Smooth muscle cell of the coronary artery (primary cell): Measurements from ENCODE around the gene UBE3B. TPM values are rescaled to one million over a fixed set of nuclear protein-coding genes. Genes with fewer than 3 reads are reported as not detected.

ENCODE experiments used
- total RNA-seq: library from RNA; depleted of rRNA; stranded (reverse); fragments of >200 nt; gene quantifications from 2 replicates; pipeline ENCODE4 v1.2.3, GENCODE V29; 2014; ENCODE audit warnings: low replicate concordance

The UBE3B gene, protein sequence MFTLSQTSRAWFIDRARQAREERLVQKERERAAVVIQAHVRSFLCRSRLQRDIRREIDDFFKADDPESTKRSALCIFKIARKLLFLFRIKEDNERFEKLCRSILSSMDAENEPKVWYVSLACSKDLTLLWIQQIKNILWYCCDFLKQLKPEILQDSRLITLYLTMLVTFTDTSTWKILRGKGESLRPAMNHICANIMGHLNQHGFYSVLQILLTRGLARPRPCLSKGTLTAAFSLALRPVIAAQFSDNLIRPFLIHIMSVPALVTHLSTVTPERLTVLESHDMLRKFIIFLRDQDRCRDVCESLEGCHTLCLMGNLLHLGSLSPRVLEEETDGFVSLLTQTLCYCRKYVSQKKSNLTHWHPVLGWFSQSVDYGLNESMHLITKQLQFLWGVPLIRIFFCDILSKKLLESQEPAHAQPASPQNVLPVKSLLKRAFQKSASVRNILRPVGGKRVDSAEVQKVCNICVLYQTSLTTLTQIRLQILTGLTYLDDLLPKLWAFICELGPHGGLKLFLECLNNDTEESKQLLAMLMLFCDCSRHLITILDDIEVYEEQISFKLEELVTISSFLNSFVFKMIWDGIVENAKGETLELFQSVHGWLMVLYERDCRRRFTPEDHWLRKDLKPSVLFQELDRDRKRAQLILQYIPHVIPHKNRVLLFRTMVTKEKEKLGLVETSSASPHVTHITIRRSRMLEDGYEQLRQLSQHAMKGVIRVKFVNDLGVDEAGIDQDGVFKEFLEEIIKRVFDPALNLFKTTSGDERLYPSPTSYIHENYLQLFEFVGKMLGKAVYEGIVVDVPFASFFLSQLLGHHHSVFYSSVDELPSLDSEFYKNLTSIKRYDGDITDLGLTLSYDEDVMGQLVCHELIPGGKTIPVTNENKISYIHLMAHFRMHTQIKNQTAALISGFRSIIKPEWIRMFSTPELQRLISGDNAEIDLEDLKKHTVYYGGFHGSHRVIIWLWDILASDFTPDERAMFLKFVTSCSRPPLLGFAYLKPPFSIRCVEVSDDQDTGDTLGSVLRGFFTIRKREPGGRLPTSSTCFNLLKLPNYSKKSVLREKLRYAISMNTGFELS
- 22.1 and 27.6 TPM in 2 replicates for total RNA-seq

DNA sequence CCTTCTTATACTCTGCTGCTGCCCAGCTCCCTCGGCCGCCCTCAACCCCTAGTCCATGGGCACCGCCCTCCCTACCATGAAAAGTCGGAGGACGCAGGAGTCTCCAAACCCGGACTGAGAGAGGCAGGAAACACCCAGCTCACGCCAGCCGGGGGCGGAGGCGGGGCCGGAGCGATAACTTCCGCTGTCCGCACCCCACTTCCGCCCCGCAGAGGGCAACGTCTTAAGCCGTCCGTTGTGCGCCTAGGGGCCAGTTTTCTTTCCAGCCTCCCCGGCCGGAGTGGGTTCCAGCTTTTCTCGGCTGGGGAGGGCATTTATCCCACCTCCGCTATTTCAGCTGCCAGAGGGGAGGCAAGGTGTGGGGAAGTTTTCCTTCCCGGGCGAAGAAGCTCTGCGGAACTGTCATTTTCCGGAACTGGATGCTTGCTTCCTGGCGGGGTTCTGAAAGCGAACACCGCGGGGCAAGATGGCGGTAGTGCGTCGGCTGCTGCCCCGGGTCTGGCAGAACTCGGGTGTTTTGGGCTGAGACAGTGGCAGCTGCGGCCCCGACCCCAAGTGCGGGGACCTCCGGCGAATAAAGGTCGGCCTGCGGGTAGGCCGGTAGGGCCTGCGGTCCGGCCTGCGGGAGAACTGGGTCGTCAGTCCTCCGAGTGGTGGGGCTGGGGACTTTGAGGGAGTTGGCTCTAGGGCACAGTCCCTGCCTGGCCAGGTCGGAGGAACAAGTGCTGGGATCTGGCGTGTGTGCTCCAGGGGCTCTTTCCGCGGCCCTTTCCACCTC, at the start of gene UBE3B, which contains the start of gene KCTD10:
TSS of gene UBE3B (plus strand) at position 450 of the 778 bp plus-strand sequence. CDS start 5,918 bp downstream, outside the sequence.
TSS of gene KCTD10 (minus strand) at position 116 of the 778 bp plus-strand sequence. CDS start at position 78, 38 bp downstream.

DNA sequence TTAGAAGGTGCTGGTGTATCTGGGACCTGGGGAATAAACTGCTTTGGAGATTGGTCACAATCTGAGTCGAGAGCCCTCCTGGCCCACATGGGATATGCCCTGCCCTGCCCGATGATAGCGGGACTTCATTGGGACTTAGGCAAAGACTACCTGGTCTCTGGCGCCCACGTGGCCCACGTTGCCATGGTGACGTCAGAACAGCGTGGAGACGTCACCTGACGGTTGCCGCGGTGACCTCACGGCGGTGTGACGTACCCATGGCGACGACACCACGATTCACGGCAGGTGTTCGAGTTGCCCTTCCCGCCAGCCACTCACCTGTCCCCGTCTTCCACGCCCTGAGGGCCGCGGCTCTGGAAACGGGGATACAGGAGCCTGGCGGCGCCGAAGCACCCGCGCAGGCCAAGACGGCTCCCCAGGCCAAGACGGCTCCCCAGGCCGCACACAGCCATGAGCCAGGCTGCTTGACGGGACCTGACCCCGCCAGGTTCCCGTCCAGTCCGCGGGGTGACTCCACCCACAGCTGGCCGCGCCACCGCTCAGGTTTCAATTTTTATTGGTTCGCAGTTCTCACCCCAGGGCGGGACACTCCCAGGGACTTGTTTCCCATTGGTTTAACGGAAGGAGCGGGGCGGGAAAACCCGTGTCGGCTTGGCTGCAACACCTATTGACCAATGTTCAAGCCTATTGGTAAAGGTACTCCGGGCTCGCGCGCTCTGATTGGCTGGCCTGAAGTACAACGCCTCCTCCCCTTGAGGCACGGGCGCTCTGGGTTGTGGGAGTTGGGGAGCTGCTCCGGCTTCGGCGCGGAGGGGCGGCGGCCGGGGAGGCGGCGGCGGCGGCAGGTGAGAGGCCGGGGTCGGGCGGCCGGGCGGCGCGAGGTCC, 95.8 kb downstream of the UBE3B start, which contains the start of the genes MMAB and MVK:
TSS of gene MMAB (minus strand) at position 476 of the 885 bp plus-strand sequence. CDS start at position 452, 24 bp downstream.
TSS of gene MVK (plus strand) at position 766 of the 885 bp plus-strand sequence. CDS start 1,029 bp downstream, outside the sequence.

Other genes starting within 250 kb of the UBE3B start
- gene FOXN4, start 168.3 kb upstream of the UBE3B start, total RNA-seq = not detected in 2 replicates
- gene MYO1H, start 129.7 kb upstream of the UBE3B start, total RNA-seq = not detected in 2 replicates
- 87.8 and 137 TPM in 2 replicates for gene KCTD10, start 334 bp upstream of the UBE3B start, total RNA-seq
- gene MMAB, start 95.9 kb downstream of the UBE3B start, total RNA-seq = 13.7 and 49.2 TPM in 2 replicates
- gene MVK, start 96.2 kb downstream of the UBE3B start, total RNA-seq = 4.9 and 16.6 TPM in 2 replicates
- 0.08 TPM in 1 of 2 replicates, not detected in the other for gene FAM222A, start 236.2 kb downstream of the UBE3B start, total RNA-seq